Measurements from ENCODE around the gene FAM156A. TPM values are rescaled to one million over a fixed set of nuclear protein-coding genes. Genes with fewer than 3 reads are reported as not detected.
A peak's percentile ranks its signal among the peaks of the same experiment; 100 is the strongest.
"Not testable (repeated sequence)": the region's sequence is repeated elsewhere in the genome, so short reads cannot be mapped to it uniquely, and the experiment has no call there.

Gene FAM156A
- polyA plus RNA-seq, 4 donors, result 10.8 to 29.9 (median 15.4) TPM

DNA sequence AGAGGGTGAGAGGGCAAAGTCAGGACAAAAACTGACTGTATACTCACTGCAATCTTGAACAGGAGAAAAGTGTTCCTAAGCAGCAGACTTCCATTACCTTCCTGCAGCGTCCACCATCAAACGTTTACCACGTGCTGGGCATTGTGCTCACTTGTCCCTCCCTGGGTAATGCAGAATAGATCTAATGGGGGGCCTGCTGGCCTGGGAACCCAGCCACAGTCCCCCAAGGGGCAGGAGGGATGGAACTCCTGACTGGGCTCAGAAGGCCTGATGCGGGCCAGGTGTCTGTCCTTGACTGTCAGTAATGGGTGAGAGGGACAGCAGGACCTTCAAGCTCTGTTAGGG lies 37.6 kb upstream of the FAM156A start:
- no peak for DNase-seq
- Histone ChIP-seq H3K27me3 (ENCODE audit: control insufficient read depth in 3 of 3, insufficient read depth in 3 of 3, low read length in 3 of 3) (peaks cover 0 to 15% (median 0%) of the 10 kb centered on the region in 3 donors), H3K27ac (ENCODE audit: low read depth in 1 of 3, low read length in 2 of 3) (peak overlapping the region in 2 of 3 donors; percentile 84 to 98), H3K4me3 (ENCODE audit: low read depth in 1 of 3, low read length in 3 of 3) (peak overlapping the region in 2 of 3 donors; percentile 47 to 60), H3K4me1 (ENCODE audit: control insufficient read depth in 3 of 3, insufficient read depth in 2 of 3, low read depth in 1 of 3, low read length in 2 of 3) (no peaks in the 10 kb centered on the region), H3K36me3 (ENCODE audit: control insufficient read depth in 3 of 3, insufficient read depth in 2 of 3, low read depth in 1 of 3, low read length in 3 of 3) (no peaks in the 10 kb centered on the region), H3K9me3 (ENCODE audit: control insufficient read depth in 2 of 2, insufficient read depth in 1 of 2, low read depth in 1 of 2, low read length in 1 of 2) (no peaks in the 10 kb centered on the region)
- WGBS, 3 donors, result 18 to 44% (median 20%) methylated on average over 4 of the region's 4 CpGs
- FAIRE-seq, result no peak

- Histone ChIP-seq H3K9me3 (ENCODE audit: control insufficient read depth in 2 of 2, insufficient read depth in 1 of 2, low read depth in 1 of 2, low read length in 1 of 2) (no peaks in the 10 kb centered on the region), H3K27ac (ENCODE audit: low read depth in 1 of 3, low read length in 2 of 3) (peak overlapping the region; percentile 84 to 98 (median 84)), H3K4me1 (ENCODE audit: control insufficient read depth in 3 of 3, insufficient read depth in 2 of 3, low read depth in 1 of 3, low read length in 2 of 3) (no peaks in the 10 kb centered on the region), H3K36me3 (ENCODE audit: control insufficient read depth in 3 of 3, insufficient read depth in 2 of 3, low read depth in 1 of 3, low read length in 3 of 3) (no peaks in the 10 kb centered on the region), H3K27me3 (ENCODE audit: control insufficient read depth in 3 of 3, insufficient read depth in 3 of 3, low read length in 3 of 3) (peaks cover 0 to 11% (median 0%) of the 10 kb centered on the region in 3 donors), H3K4me3 (ENCODE audit: low read depth in 1 of 3, low read length in 3 of 3) (peak overlapping the region; percentile 33 to 64 (median 53))
- FAIRE-seq (peak; percentile 64), DNase-seq (peak; percentile 95 to 96)
- WGBS, 3 donors, result 0 to 32% (median 12%) methylated on average over 44 to 46 of the region's 46 CpGs
Observed at GRCh38 chrX:52995135-52995986, 37.0 kb upstream of the FAM156A start.

GRCh38 chrX:52990848-52991247 lies 32.5 kb upstream of the FAM156A start:
- FAIRE-seq, result no peak

GRCh38 chrX:52990011-52990631 lies 31.8 kb upstream of the FAM156A start:
- not testable (repeated sequence) for H3K4me3 ChIP-seq (ENCODE audit: low read depth in 1 of 3, low read length in 3 of 3); H3K36me3 ChIP-seq (ENCODE audit: control insufficient read depth in 3 of 3, insufficient read depth in 2 of 3, low read depth in 1 of 3, low read length in 3 of 3); H3K4me1 ChIP-seq (ENCODE audit: control insufficient read depth in 3 of 3, insufficient read depth in 2 of 3, low read depth in 1 of 3, low read length in 2 of 3); FAIRE-seq; H3K27me3 ChIP-seq (ENCODE audit: control insufficient read depth in 3 of 3, insufficient read depth in 3 of 3, low read length in 3 of 3); H3K9me3 ChIP-seq (ENCODE audit: control insufficient read depth in 2 of 2, insufficient read depth in 1 of 2, low read depth in 1 of 2, low read length in 1 of 2); H3K27ac ChIP-seq (ENCODE audit: low read depth in 1 of 3, low read length in 2 of 3)
- peak; percentile 59 to 63 for DNase-seq
- WGBS, 3 donors, result 24 to 31% (median 26%) methylated on average over 7 of the region's 7 CpGs

More at GRCh38 chrX:52990848-52991247, 32.5 kb upstream of the FAM156A start:
- 77 to 88% (median 81%) methylated on average over 5 of the region's 5 CpGs for WGBS, 3 donors
- Histone ChIP-seq H3K9me3 (ENCODE audit: control insufficient read depth in 2 of 2, insufficient read depth in 1 of 2, low read depth in 1 of 2, low read length in 1 of 2) (no peaks in the 10 kb centered on the region), H3K27me3 (ENCODE audit: control insufficient read depth in 3 of 3, insufficient read depth in 3 of 3, low read length in 3 of 3) (no peaks in the 10 kb centered on the region), H3K4me3 (ENCODE audit: low read depth in 1 of 3, low read length in 3 of 3) (no peak overlapping the region), H3K4me1 (ENCODE audit: control insufficient read depth in 3 of 3, insufficient read depth in 2 of 3, low read depth in 1 of 3, low read length in 2 of 3) (no peaks in the 10 kb centered on the region), H3K36me3 (ENCODE audit: control insufficient read depth in 3 of 3, insufficient read depth in 2 of 3, low read depth in 1 of 3, low read length in 3 of 3) (no peaks in the 10 kb centered on the region), H3K27ac (ENCODE audit: low read depth in 1 of 3, low read length in 2 of 3) (no peak overlapping the region)
- DNase-seq, result no peak

DNA sequence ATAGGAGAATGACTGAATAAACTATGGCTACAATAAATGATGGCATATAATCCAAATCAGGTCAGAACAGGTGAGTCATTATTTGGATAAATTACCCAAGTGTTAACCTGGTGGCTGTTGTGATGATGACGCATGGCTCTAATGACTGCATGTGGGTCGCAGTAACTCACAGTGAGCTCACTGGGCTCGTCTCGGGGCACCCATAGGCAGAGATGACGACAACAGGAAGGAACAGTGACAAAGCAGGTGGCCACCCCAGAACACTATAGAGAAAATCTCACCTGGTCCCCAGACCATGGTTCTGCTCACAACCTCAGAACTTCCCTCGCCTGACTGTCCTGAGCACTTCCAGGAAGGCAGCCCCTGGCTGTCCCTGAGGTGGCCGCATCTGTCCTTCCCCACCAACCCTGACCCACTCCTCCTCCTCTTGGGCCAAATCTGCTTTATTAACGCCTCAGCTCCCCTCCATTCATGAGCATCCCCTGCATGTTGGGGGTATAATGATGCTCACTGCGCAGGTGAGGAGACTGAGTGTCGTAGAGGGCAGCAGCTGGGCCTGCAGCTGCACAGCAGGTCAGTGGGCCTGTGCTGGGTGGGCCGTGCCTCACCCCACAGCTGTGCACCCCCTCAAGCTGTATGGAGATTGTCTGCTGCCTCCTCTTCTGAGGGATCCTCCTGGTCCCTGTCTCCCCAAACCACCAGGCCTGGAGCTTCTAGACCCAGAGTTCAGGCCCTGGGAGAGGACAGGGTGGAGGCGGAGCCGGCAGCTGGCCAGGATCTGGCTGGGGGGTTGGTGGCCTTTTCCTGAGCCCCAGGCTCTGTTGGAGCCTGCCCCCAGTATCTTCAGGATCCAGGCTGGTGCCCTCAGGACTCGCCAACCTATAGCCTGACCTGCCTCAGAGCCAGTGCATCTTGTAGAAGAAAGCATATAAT lies 30.9 kb upstream of the FAM156A start:
- H3K36me3 ChIP-seq (ENCODE audit: control insufficient read depth in 3 of 3, insufficient read depth in 2 of 3, low read depth in 1 of 3, low read length in 3 of 3), result no peaks in the 10 kb centered on the region
- no peaks in the 10 kb centered on the region for H3K27me3 ChIP-seq (ENCODE audit: control insufficient read depth in 3 of 3, insufficient read depth in 3 of 3, low read length in 3 of 3)
- peak in 1 of 2 donors; percentile 45 for DNase-seq
- 64 to 77% (median 66%) methylated on average over 12 to 14 of the region's 14 CpGs for WGBS, 3 donors
- H3K27ac ChIP-seq (ENCODE audit: low read depth in 1 of 3, low read length in 2 of 3), result peak overlapping the region in 1 of 3 donors; percentile 38
- no peak overlapping the region for H3K4me3 ChIP-seq (ENCODE audit: low read depth in 1 of 3, low read length in 3 of 3)
- H3K9me3 ChIP-seq (ENCODE audit: control insufficient read depth in 2 of 2, insufficient read depth in 1 of 2, low read depth in 1 of 2, low read length in 1 of 2), result no peaks in the 10 kb centered on the region
- no peaks in the 10 kb centered on the region for H3K4me1 ChIP-seq (ENCODE audit: control insufficient read depth in 3 of 3, insufficient read depth in 2 of 3, low read depth in 1 of 3, low read length in 2 of 3)
- no peak for FAIRE-seq

- H3K9me3 ChIP-seq (ENCODE audit: control insufficient read depth in 2 of 2, insufficient read depth in 1 of 2, low read depth in 1 of 2, low read length in 1 of 2), result no peaks in the 10 kb centered on the region
- WGBS, 3 donors, result 63 to 85% (median 78%) methylated on average over 5 of the region's 5 CpGs
- H3K4me3 ChIP-seq (ENCODE audit: low read depth in 1 of 3, low read length in 3 of 3), result no peak overlapping the region
- no peaks in the 10 kb centered on the region for H3K36me3 ChIP-seq (ENCODE audit: control insufficient read depth in 3 of 3, insufficient read depth in 2 of 3, low read depth in 1 of 3, low read length in 3 of 3)
- H3K4me1 ChIP-seq (ENCODE audit: control insufficient read depth in 3 of 3, insufficient read depth in 2 of 3, low read depth in 1 of 3, low read length in 2 of 3), result peaks cover 0 to 4% (median 0%) of the 10 kb centered on the region in 3 donors
- H3K27ac ChIP-seq (ENCODE audit: low read depth in 1 of 3, low read length in 2 of 3), result peak overlapping the region in 2 of 3 donors; percentile 3 to 38
- no peak for FAIRE-seq
- no peaks in the 10 kb centered on the region for H3K27me3 ChIP-seq (ENCODE audit: control insufficient read depth in 3 of 3, insufficient read depth in 3 of 3, low read length in 3 of 3)
- no peak for DNase-seq
Observed at GRCh38 chrX:52983321-52984000, 25.1 kb upstream of the FAM156A start.

- Histone ChIP-seq H3K4me1 (ENCODE audit: control insufficient read depth in 3 of 3, insufficient read depth in 2 of 3, low read depth in 1 of 3, low read length in 2 of 3) (peaks cover 0 to 4% (median 0%) of the 10 kb centered on the region in 3 donors), H3K36me3 (ENCODE audit: control insufficient read depth in 3 of 3, insufficient read depth in 2 of 3, low read depth in 1 of 3, low read length in 3 of 3) (no peaks in the 10 kb centered on the region), H3K4me3 (ENCODE audit: low read depth in 1 of 3, low read length in 3 of 3) (no peak overlapping the region), H3K27ac (ENCODE audit: low read depth in 1 of 3, low read length in 2 of 3) (peak overlapping the region in 1 of 3 donors; percentile 4), H3K9me3 (ENCODE audit: control insufficient read depth in 2 of 2, insufficient read depth in 1 of 2, low read depth in 1 of 2, low read length in 1 of 2) (no peaks in the 10 kb centered on the region), H3K27me3 (ENCODE audit: control insufficient read depth in 3 of 3, insufficient read depth in 3 of 3, low read length in 3 of 3) (no peaks in the 10 kb centered on the region)
- DNase-seq, result no peak
- WGBS, 3 donors, result 85 to 97% (median 87%) methylated on average over 4 of the region's 4 CpGs
- no peak for FAIRE-seq
Observed at GRCh38 chrX:52979993-52980392, 21.7 kb upstream of the FAM156A start.

Data from small intestine (tissue), 7 donors.